ENCODE results near the gene DNAJC9. TPM values are rescaled to one million over a fixed set of nuclear protein-coding genes. Genes with fewer than 3 reads are reported as not detected.
A peak's percentile ranks its signal among the peaks of the same experiment; 100 is the strongest.
"Not testable (repeated sequence)": the region's sequence is repeated elsewhere in the genome, so short reads cannot be mapped to it uniquely, and the experiment has no call there.

Gene DNAJC9
- total RNA-seq, 2 experiments from 2014 or later, result 63.0 to 83.3 TPM

- DNase-seq (ENCODE audit: low spot score), result no peak
- H2AFZ ChIP-seq (ENCODE audit: low read length), result no peak overlapping the region
- intact Hi-C loops (cut with micrococcal nuclease; ENCODE audit: unreplicated experiment), result loop anchor here (10.0 kb wide), 1 partner anchor 263 kb away; no protein-coding TSS in a partner anchor
- no TSS peak for BruUV-seq (replicated peaks)
- CTCF ChIA-PET (ENCODE audit: unreplicated experiment), result no interaction called here
- no peaks in the 10 kb centered on the region for H3K36me3 ChIP-seq (ENCODE audit: insufficient read depth, low read length)
- no peak overlapping the region for H3K4me3 ChIP-seq (ENCODE audit: low read depth, low read length, poor library complexity, severe bottlenecking)
- H3K4me2 ChIP-seq (ENCODE audit: low read length), result no peak overlapping the region
- no peaks in the 10 kb centered on the region for H3K79me2 ChIP-seq (ENCODE audit: insufficient read depth, low read depth, low read length)
- H3K4me1 ChIP-seq (ENCODE audit: insufficient read depth, low read length, poor library complexity, severe bottlenecking), result no peaks in the 10 kb centered on the region
- no peak overlapping the region for H3K27ac ChIP-seq (ENCODE audit: low read depth, low read length, poor library complexity, severe bottlenecking)
- no peaks in the 10 kb centered on the region for H4K20me1 ChIP-seq (ENCODE audit: insufficient read depth, low read length)
- H3K9me2 ChIP-seq (ENCODE audit: insufficient read depth, low read length), result no peaks in the 10 kb centered on the region
- no peak for TF ChIP-seq EZH2phosphoT487 (IDR thresholded peaks at IDR 0.05; ENCODE audit: borderline replicate concordance, low read depth, low read length)
- TF ChIP-seq CTCF (conservative IDR thresholded peaks at IDR 0.05; ENCODE audit: low read length), result no peak
- peaks cover 17% of the 10 kb centered on the region; the same call in 1 of the 2 replicates for H3K9me3 ChIP-seq (ENCODE audit: low read length)
- POLR2A ChIA-PET, result interaction anchor here (0.6 kb wide), 1 partner anchor 166 kb away, joined by 3 read pairs; no protein-coding TSS in a partner anchor
These were observed 14.4 kb upstream of the DNAJC9 start for GRCh38 chr10:73261362-73261995.

- peak; percentile 28 for DNase-seq (ENCODE audit: low spot score)
- H3K36me3 ChIP-seq (ENCODE audit: insufficient read depth, low read length); intact Hi-C loops (cut with micrococcal nuclease; ENCODE audit: unreplicated experiment); H2AFZ ChIP-seq (ENCODE audit: low read length); CTCF ChIA-PET (ENCODE audit: unreplicated experiment); H3K9me2 ChIP-seq (ENCODE audit: insufficient read depth, low read length); H3K27ac ChIP-seq (ENCODE audit: low read depth, low read length, poor library complexity, severe bottlenecking); H3K4me3 ChIP-seq (ENCODE audit: low read depth, low read length, poor library complexity, severe bottlenecking); H3K4me2 ChIP-seq (ENCODE audit: low read length); H3K4me1 ChIP-seq (ENCODE audit: insufficient read depth, low read length, poor library complexity, severe bottlenecking); POLR2A ChIA-PET; H3K79me2 ChIP-seq (ENCODE audit: insufficient read depth, low read depth, low read length); H4K20me1 ChIP-seq (ENCODE audit: insufficient read depth, low read length); BruUV-seq (replicated peaks): not testable (repeated sequence)
- peaks cover 17% of the 10 kb centered on the region; the same call in 1 of the 2 replicates for H3K9me3 ChIP-seq (ENCODE audit: low read length)
These were observed 11.6 kb upstream of the DNAJC9 start for GRCh38 chr10:73258612-73259011.

GRCh38 chr10:73253225-73253555, 6.1 kb upstream of the DNAJC9 start:
- H2AFZ ChIP-seq (ENCODE audit: low read length), result peak overlapping the region; percentile 81; the same call in 1 of the 2 replicates
- peak overlapping the region; percentile 79 for H3K27ac ChIP-seq (ENCODE audit: low read depth, low read length, poor library complexity, severe bottlenecking)
- peaks cover 38% of the 10 kb centered on the region for H3K4me1 ChIP-seq (ENCODE audit: insufficient read depth, low read length, poor library complexity, severe bottlenecking)
- peaks cover 37% of the 10 kb centered on the region for H3K36me3 ChIP-seq (ENCODE audit: insufficient read depth, low read length)
- BruUV-seq (replicated peaks), result no TSS peak
- ChIA-PET POLR2A (interaction anchor here (0.5 to 1.7 kb wide), 10 partner anchors 8 to 356 kb away, joined by 3 to 6 read pairs (median 3); no protein-coding TSS in a partner anchor), CTCF (ENCODE audit: unreplicated experiment) (no interaction called here)
- peak overlapping the region; percentile 86 for H3K4me3 ChIP-seq (ENCODE audit: low read depth, low read length, poor library complexity, severe bottlenecking)
- H3K9me3 ChIP-seq (ENCODE audit: low read length), result no peaks in the 10 kb centered on the region
- intact Hi-C loops (cut with micrococcal nuclease; ENCODE audit: unreplicated experiment), result loop anchor here (2.0 kb wide), 1 partner anchor 160 kb away; no protein-coding TSS in a partner anchor
- TF ChIP-seq EZH2phosphoT487 (IDR thresholded peaks at IDR 0.05; ENCODE audit: borderline replicate concordance, low read depth, low read length) (no peak), CTCF (conservative IDR thresholded peaks at IDR 0.05; ENCODE audit: low read length) (peak; percentile 69)
- peak overlapping the region; percentile 72 for H3K4me2 ChIP-seq (ENCODE audit: low read length)
- peak; percentile 63 for DNase-seq (ENCODE audit: low spot score)
- no peaks in the 10 kb centered on the region for H4K20me1 ChIP-seq (ENCODE audit: insufficient read depth, low read length)
- no peaks in the 10 kb centered on the region for H3K9me2 ChIP-seq (ENCODE audit: insufficient read depth, low read length)
- peaks cover 58% of the 10 kb centered on the region for H3K79me2 ChIP-seq (ENCODE audit: insufficient read depth, low read depth, low read length)

Data from OCI-LY7 (cell line).